H4 (cell line): ENCODE data around the gene DEDD2. TPM values are rescaled to one million over a fixed set of nuclear protein-coding genes. Genes with fewer than 3 reads are reported as not detected.
A peak's percentile ranks its signal among the peaks of the same experiment; 100 is the strongest.

Experiments
- DNase-seq: peaks from one replicate; pipeline ENCODE4 v3.0.0-alpha.2; 2015; ENCODE audit warnings: low spot score
- total RNA-seq: library from RNA; depleted of rRNA; stranded (reverse); fragments of >200 nt; shearing (Covaris generic); gene quantifications from 2 replicates; pipeline ENCODE4 v1.2.3, GENCODE V29; 2014

Gene DEDD2
- total RNA-seq, 1 experiment from 2014 or later: 10.4 TPM

DNA sequence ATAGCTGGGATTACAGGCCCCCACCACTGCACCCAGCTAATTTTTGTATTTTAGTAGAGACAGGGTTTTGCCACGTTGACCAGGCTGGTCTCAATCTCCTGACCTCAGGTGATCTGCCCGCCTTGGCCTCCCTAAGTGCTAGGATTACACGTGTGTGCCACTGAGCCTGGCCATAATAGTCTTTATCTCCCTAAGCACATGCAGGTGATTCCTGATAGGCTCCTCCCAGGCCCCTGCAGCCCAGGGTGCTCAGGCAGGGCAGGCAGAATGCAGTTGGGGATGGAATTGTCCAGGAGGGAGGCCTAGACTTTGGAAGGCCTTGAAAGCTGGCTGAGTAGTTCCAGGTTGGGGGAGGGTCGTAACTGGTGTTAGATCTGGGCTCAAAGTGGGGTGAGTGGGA is 11.2 kb upstream of the DEDD2 start:
- no peak for DNase-seq

GRCh38 chr19:42226886-42227285 is 9.4 kb upstream of the DEDD2 start:
- no peak for DNase-seq

DNA sequence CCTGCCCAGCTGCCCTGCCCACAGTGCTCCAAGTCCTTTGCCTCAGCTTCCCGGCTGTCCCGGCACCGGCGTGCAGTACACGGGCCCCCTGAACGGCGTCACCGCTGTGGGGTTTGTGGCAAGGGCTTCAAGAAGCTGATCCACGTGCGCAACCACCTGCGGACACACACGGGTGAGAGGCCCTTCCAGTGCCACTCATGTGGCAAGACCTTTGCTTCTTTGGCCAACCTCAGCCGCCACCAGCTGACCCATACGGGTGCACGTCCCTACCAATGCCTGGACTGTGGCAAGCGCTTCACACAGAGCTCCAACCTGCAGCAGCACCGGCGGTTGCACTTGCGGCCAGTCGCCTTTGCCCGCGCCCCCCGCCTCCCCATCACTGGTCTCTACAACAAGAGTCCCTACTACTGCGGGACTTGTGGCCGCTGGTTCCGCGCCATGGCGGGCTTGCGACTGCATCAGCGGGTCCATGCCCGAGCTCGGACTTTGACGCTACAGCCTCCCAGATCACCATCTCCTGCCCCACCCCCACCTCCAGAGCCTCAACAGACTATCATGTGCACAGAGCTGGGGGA is 8.3 kb upstream of the DEDD2 start:
- no peak for DNase-seq

GRCh38 chr19:42224940-42225717 is 7.7 kb upstream of the DEDD2 start:
- no peak for DNase-seq

GRCh38 chr19:42220751-42221097 is 3.2 kb upstream of the DEDD2 start:
- no peak for DNase-seq

GRCh38 chr19:42219812-42220750 is 2.6 kb upstream of the DEDD2 start, which contains the start of gene ZNF526:
Gene ZNF526 (plus strand): TSS chr19:42220312. CDS start chr19:42224404, 4,092 bp downstream.
- peak; percentile 96 for DNase-seq

DNA sequence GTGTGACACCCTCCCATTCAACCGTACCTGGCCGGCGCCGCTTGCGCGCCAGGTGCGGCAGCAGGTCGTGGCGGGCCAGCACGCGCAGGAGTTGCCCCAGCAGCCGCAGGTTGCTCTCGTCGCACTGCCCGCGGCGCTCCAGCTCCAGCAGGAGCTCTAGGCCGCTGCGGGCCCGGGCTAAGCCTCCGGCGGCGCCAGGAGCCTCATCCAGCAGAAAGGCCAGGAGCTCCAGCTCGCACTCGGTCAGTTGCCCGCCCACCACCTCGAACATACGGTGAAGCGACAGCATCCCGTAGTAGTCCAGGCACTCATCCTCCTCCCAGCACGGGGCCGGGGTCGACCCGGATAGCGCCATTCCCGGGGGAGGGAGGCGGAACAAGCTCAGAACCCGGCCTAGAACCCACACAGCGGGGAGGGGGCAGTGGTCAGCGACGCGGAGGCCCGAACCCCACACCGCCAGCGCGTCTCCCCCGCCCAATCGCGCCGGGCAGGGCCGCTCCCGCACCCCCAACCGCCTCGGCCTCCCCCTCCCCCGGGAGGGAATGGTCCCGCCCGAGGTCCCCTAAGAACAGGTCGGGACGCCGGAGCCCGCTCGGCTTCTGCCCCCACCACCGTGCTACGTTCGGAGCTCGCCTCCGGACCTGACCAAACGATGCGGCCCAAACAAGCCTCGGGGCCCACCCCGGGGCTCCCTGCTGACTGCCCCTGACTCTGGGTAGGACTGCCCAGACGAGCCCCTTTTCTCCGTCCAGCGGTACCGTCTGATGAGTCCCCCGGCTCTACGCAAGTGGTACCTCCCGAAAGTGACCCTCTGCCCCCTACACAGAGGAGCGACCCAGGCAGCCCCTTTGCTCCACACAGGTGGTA is 591 bp downstream of the DEDD2 start:
- DNase-seq: no peak

GRCh38 chr19:42214810-42215485 is 2.5 kb downstream of the DEDD2 start:
- DNase-seq: no peak

- no peak for DNase-seq
Measured at GRCh38 chr19:42212886-42213285, 4.6 kb downstream of the DEDD2 start.

- DNase-seq: no peak
Measured at GRCh38 chr19:42208612-42209011, 8.9 kb downstream of the DEDD2 start.

DNA sequence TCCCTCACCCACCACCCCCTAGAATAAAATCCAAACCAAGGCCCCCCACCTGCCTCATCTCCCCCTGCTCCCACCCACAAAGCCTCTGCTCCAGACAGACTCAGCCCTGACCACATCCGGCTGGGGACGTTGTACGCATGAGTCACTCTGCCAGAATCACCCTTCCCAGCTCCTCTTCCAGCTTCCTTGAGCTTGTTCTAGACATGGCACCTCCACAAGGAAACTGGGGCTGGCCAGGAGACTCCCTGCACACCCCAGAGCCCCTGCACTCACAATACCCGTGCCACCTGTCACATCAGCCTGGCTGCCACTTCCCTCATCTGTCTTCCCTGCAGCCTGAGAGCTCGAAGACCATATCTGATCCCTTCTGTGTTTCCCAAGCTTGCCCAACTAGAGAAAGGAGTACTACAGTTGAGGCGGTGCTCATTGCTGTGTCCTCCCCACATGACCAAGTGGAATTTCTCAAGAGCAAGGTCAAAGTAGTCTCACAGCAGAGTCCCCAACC is 9.7 kb downstream of the DEDD2 start:
- DNase-seq: peak; percentile 87

DNA sequence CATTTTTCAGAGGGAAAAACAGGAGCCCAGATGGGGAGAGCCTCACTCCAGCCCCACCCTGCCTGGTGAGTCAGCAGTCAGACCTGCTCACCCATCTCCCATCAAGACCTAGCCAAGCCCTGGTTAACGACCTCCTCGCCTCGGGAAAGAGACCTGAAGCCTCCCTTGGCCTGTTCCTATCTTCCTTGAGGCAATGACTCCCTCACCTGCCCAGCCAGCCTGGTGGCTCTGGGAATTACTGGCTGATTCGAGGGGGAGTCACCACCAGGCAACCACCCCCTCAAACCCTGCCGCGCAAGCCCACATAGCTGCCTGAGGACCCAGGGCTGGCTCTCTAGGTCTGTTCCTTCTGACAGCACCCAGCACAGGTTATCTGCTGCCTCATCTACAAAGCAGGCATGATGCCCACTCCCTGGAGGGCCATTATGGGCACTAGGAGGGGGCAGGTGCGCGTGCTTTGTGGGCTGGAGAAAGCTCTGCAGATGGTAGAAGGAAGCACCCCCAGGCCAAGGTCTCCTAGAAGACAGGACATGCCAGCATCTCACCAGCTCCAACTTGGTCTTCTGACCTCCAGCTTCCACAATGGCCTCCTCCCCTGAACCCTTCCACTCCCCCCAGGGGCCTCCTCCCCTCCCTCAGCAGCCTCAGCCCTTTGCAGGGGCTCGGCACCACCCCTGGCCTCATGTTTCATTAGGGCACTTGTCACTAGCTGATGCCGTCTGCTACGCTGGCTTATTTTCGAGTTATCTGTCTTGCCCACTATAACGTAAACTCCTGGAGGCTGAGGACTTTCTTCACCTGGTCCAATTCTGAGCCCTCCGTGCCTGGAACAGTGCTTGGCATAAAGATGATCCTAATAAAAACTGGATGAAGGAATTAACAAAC is 10.4 kb downstream of the DEDD2 start:
- peak; percentile 37 for DNase-seq

DNA sequence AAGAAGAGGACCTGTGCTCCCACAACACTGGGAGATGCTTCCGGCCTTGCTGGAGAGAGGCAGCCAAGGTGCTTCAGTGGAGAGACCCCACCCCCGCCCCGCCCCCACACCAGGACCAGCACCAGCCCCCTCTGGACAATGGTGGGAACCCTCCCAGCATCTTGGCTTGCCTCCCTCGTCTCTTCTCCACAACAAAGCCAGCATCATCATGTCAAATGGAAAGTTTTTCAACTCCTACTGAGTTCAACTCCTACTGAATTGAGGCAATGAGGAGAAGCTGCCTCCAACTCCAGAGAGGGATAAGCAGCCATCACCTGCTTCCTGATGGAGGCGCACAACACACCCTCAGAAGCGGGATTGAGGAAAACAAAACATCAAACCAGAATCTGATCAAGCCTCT is 12.8 kb downstream of the DEDD2 start:
- DNase-seq: no peak

GRCh38 chr19:42203700-42204099 is 13.8 kb downstream of the DEDD2 start:
- no peak for DNase-seq

GRCh38 chr19:42202290-42202880 is 15.1 kb downstream of the DEDD2 start:
- DNase-seq: no peak

- no peak for DNase-seq
Measured at GRCh38 chr19:42201489-42202289, 15.8 kb downstream of the DEDD2 start.

DNA sequence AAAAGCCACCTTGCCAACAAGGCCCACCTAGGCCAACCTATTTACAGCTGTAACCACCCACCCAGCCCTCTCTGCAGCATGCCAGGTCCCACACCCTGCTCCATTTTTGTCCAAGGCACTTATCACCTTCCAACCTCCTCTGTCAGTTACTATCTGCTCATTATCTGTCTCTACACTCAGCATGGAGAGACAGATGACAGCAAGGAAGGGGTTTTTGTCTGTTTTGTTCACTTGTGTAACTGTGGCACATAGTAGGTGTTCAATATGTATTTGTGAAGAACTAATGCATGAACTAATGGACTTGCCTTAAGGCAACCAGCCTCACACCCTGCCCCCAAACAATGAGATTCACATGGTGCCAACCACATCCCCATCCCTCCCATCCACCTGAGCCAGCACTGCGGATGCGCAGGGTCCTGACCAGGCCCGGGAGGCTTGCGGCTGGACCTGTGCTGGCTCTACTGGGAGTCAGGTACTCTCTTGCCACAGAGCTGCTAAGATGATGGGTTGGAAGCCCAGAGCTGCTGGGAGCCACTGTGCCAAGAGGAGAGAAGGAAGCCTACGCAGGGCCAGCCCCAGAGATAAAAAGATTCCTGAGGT is 17.3 kb downstream of the DEDD2 start:
- no peak for DNase-seq
